Coronary artery (tissue), 2 donors: ENCODE results near the gene STEAP1B.
"Not testable (repeated sequence)": the region's sequence is repeated elsewhere in the genome, so short reads cannot be mapped to it uniquely, and the experiment has no call there.

Source experiments
- DNase-seq: peaks from one replicate; pipeline ENCODE4 v3.0.0-alpha.2; 2017; ENCODE audit warnings: low spot score
- H3K27ac ChIP-seq, 2 donors: fragments of 200-600 bp; sonication (generic); one replicate each; pipeline ENCODE4 v1.5.1; 2016 to 2019
- H3K4me3 ChIP-seq: fragments of 200-600 bp; sonication (generic); 2 replicates; pipeline ENCODE4 v1.5.1; 2016; ENCODE audit warnings: mild to moderate bottlenecking, moderate library complexity
- TF ChIP-seq, protein P1 (sequence below): fragments of 200-600 bp; sonication (generic); IDR thresholded peaks from one replicate; pipeline ENCODE4 v1.5.1; 2019; ENCODE audit warnings: antibody characterized with exemption

Gene STEAP1B

GRCh38 chr7:22499888-22500689 lies at the start of gene STEAP1B:
STEAP1B (minus strand) TSS chr7:22500188; CDS start chr7:22494855, 5,333 bp downstream.
- TF ChIP-seq, protein P1, sequence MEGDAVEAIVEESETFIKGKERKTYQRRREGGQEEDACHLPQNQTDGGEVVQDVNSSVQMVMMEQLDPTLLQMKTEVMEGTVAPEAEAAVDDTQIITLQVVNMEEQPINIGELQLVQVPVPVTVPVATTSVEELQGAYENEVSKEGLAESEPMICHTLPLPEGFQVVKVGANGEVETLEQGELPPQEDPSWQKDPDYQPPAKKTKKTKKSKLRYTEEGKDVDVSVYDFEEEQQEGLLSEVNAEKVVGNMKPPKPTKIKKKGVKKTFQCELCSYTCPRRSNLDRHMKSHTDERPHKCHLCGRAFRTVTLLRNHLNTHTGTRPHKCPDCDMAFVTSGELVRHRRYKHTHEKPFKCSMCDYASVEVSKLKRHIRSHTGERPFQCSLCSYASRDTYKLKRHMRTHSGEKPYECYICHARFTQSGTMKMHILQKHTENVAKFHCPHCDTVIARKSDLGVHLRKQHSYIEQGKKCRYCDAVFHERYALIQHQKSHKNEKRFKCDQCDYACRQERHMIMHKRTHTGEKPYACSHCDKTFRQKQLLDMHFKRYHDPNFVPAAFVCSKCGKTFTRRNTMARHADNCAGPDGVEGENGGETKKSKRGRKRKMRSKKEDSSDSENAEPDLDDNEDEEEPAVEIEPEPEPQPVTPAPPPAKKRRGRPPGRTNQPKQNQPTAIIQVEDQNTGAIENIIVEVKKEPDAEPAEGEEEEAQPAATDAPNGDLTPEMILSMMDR = peak; percentile 80
- not testable (repeated sequence) for H3K27ac ChIP-seq

GRCh38 chr7:22549051-22549450 lies 49.1 kb upstream of the STEAP1B start:
- DNase-seq = no peak
- TF ChIP-seq, protein P1 = no peak
- no peak overlapping the region for H3K4me3 ChIP-seq
- H3K27ac ChIP-seq = no peak overlapping the region

More at GRCh38 chr7:22499888-22500689, at the start of gene STEAP1B:
- H3K4me3 ChIP-seq = peak within 1 kb of the TSS; percentile 65
- not testable (repeated sequence) for DNase-seq

DNA sequence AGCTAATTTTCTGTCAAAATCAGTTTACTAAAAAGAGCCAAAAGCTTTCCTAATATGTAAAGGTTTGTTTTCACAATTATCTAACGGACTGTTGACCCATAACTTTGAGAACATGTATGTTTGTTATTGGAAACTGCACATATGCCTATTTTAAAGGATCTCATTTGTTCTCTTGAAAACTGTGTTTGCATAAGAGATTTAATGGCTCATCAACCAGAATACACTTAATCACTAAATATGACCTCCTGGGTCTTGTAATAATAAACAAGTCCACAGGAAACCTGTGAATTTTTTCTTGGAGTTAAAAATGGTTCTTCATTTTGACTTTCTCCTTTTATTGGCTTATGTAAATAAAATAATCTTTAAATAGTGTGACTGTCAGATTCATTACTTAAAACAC lies 48.3 kb upstream of the STEAP1B start:
- H3K4me3 ChIP-seq = no peak overlapping the region
- no peak overlapping the region for H3K27ac ChIP-seq
- TF ChIP-seq, protein P1 = no peak
- no peak for DNase-seq

GRCh38 chr7:22546769-22547168 lies 46.8 kb upstream of the STEAP1B start:
- Histone ChIP-seq H3K4me3 (no peak overlapping the region), H3K27ac (no peak overlapping the region)
- TF ChIP-seq, protein P1 = no peak
- DNase-seq = no peak

DNA sequence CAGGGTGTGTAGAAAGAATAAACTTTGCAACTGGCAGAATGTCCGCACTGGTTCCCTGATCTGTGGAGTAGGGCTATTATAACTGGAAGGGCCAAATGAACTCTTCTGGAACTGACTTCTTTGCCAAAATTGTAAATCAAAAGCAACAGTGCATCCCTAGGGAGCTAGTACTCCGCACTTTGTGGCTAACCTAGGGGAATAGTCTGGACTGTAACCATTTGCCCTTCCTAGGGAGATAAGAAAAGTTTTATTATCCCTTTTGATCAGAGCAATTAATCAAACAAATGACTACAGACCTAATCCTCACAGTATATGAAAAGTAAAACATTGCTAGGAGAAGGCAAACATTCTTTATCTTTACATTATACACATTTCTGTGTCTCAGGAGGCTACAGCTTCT lies 45.5 kb upstream of the STEAP1B start:
- TF ChIP-seq, protein P1 = no peak
- Histone ChIP-seq H3K27ac (no peak overlapping the region), H3K4me3 (no peak overlapping the region)
- DNase-seq = no peak

DNA sequence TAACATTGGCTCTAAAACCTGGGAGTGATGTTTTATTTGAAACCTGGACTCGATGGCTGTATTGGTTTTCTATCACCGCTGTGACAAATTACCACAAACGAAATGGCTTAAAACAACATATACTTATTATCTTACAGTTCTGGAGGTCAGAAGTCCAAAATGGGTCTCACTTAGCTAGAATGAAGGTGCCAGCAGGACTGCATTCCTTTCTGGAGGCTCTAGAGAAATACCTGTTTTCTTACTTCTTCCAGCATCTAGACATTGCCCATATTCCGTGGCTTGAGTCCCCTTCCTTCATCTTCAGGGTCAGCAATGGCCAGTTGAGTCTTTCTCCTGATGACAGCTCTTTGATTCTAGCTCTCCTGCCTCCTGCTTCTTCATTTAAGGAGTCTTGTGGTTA lies 44.3 kb upstream of the STEAP1B start:
- DNase-seq = no peak
- TF ChIP-seq, protein P1 = no peak
- Histone ChIP-seq H3K27ac (no peak overlapping the region), H3K4me3 (no peak overlapping the region)

DNA sequence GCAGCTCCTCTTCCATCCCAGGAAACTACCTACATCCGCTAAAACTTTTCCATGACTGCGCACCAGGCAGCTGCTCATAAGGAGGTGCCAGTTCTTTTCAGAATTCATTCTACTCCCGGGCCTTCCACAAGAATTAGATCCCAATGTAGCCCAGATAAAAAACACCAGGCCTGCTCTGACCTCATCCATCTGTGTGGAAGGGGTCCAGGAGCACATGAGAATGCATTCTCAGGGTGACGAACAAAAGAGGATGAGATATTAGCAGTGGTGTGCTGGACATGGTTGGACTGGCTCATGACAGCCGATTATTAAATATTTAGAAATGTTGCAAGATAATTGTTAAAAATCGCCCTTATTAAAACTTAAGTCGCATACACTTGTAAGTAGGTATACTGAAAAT lies 43.2 kb upstream of the STEAP1B start:
- Histone ChIP-seq H3K27ac (no peak overlapping the region), H3K4me3 (no peak overlapping the region)
- no peak for DNase-seq
- TF ChIP-seq, protein P1 = no peak
